ENCODE results near the gene SLC6A13.
"Not testable (repeated sequence)": the region's sequence is repeated elsewhere in the genome, so short reads cannot be mapped to it uniquely, and the experiment has no call there.

Gene SLC6A13

GRCh38 chr12:263574-263973 is 938 bp upstream of the SLC6A13 start:
- no peak for DNase-seq

GRCh38 chr12:262113-262512 is 523 bp downstream of the SLC6A13 start:
- DNase-seq = no peak

GRCh38 chr12:257521-258321 is 4.9 kb downstream of the SLC6A13 start:
- no peak for DNase-seq

- no peak for DNase-seq
These were observed 5.7 kb downstream of the SLC6A13 start for GRCh38 chr12:256958-257357.

- no peak for DNase-seq
These were observed 6.4 kb downstream of the SLC6A13 start for GRCh38 chr12:256225-256624.

GRCh38 chr12:254912-255311 is 7.7 kb downstream of the SLC6A13 start:
- DNase-seq = no peak

GRCh38 chr12:254039-254438 is 8.6 kb downstream of the SLC6A13 start:
- DNase-seq = no peak

- DNase-seq = no peak
These were observed 9.4 kb downstream of the SLC6A13 start for GRCh38 chr12:253116-253831.

- no peak for DNase-seq
These were observed 10.0 kb downstream of the SLC6A13 start for GRCh38 chr12:252636-253035.

GRCh38 chr12:247271-247670 is 15.4 kb downstream of the SLC6A13 start:
- no peak for DNase-seq

- no peak for DNase-seq
These were observed 19.3 kb downstream of the SLC6A13 start for GRCh38 chr12:243381-243780.

GRCh38 chr12:242496-242895 is 20.1 kb downstream of the SLC6A13 start:
- DNase-seq = no peak

- no peak for DNase-seq
These were observed 21.4 kb downstream of the SLC6A13 start for GRCh38 chr12:241266-241665.

GRCh38 chr12:240566-240965 is 22.1 kb downstream of the SLC6A13 start:
- no peak for DNase-seq

GRCh38 chr12:238736-239398 is 23.8 kb downstream of the SLC6A13 start:
- peak; percentile 19 for DNase-seq

- peak; percentile 17 for DNase-seq
These were observed 24.5 kb downstream of the SLC6A13 start for GRCh38 chr12:238116-238515.

GRCh38 chr12:237026-237815 is 25.4 kb downstream of the SLC6A13 start:
- peak; percentile 21 for DNase-seq

- DNase-seq = peak; percentile 9
These were observed 26.2 kb downstream of the SLC6A13 start for GRCh38 chr12:236445-236844.

GRCh38 chr12:235967-236366 is 26.7 kb downstream of the SLC6A13 start:
- not testable (repeated sequence) for DNase-seq

GRCh38 chr12:234891-235415 is 27.7 kb downstream of the SLC6A13 start:
- DNase-seq = no peak

- DNase-seq = no peak
These were observed 28.6 kb downstream of the SLC6A13 start for GRCh38 chr12:234019-234418.

GRCh38 chr12:233615-233968 is 29.0 kb downstream of the SLC6A13 start:
- DNase-seq = no peak
